ENCODE data around the gene RNF149.

The RNF149 gene

GRCh38 chr2:101308432-101309210 lies at the start of gene RNF149:
TSS of gene RNF149 (minus strand) at chr2:101308701. CDS start at chr2:101308588, 113 bp downstream.
- peak; percentile 97 for DNase-seq
- H3K4me1 Mint-ChIP-seq: peaks cover 42% of the 10 kb centered on the region
- H3K27ac Mint-ChIP-seq: peak within 1 kb of the TSS; percentile 32
- H3K36me3 Mint-ChIP-seq (ENCODE audit: low read depth): peaks cover 25% of the 10 kb centered on the region
- TF ChIP-seq CTCF (IDR thresholded peaks at IDR 0.05): no peak
- H3K4me3 Mint-ChIP-seq: peak within 1 kb of the TSS; percentile 89
- peaks cover 3% of the 10 kb centered on the region for H3K9me3 Mint-ChIP-seq
- H3K27me3 Mint-ChIP-seq (ENCODE audit: low read depth, poor library complexity): peaks cover 5% of the 10 kb centered on the region

DNA sequence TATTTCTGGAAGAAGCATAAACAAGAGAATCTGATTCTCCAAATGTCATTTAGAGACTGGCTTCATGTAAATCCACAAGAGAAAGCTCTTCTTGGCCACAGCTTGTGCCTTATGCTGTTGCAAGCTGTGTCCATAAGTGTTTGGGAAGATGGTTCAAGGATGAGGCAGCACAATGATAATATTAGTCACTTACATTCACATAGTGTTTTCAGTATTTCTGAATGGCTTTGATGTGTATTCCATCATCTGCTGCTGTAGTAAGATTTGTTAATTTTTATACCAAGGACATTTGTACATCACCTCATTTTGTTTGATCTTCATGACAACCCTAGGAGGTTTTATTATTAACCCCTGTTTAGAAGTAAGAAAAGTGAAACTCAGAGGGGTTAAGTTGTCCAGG lies 48.9 kb upstream of the RNF149 start:
- no peak for TF ChIP-seq CTCF (IDR thresholded peaks at IDR 0.05)
- Mint-ChIP-seq H3K27me3 (ENCODE audit: low read depth, poor library complexity) (no peaks in the 10 kb centered on the region), H3K36me3 (ENCODE audit: low read depth) (no peaks in the 10 kb centered on the region), H3K4me3 (no peak overlapping the region), H3K9me3 (no peaks in the 10 kb centered on the region), H3K4me1 (no peaks in the 10 kb centered on the region), H3K27ac (no peak overlapping the region)
- no peak for DNase-seq

GRCh38 chr2:101356521-101356920 lies 48.0 kb upstream of the RNF149 start:
- Mint-ChIP-seq H3K27ac (no peak overlapping the region), H3K9me3 (no peaks in the 10 kb centered on the region), H3K4me3 (no peak overlapping the region), H3K27me3 (ENCODE audit: low read depth, poor library complexity) (no peaks in the 10 kb centered on the region), H3K4me1 (no peaks in the 10 kb centered on the region), H3K36me3 (ENCODE audit: low read depth) (no peaks in the 10 kb centered on the region)
- no peak for DNase-seq
- TF ChIP-seq CTCF (IDR thresholded peaks at IDR 0.05): no peak

- H3K27me3 Mint-ChIP-seq (ENCODE audit: low read depth, poor library complexity): no peaks in the 10 kb centered on the region
- no peaks in the 10 kb centered on the region for H3K9me3 Mint-ChIP-seq
- DNase-seq: no peak
- H3K4me3 Mint-ChIP-seq: no peak overlapping the region
- H3K27ac Mint-ChIP-seq: no peak overlapping the region
- no peaks in the 10 kb centered on the region for H3K36me3 Mint-ChIP-seq (ENCODE audit: low read depth)
- TF ChIP-seq CTCF (IDR thresholded peaks at IDR 0.05): no peak
- no peaks in the 10 kb centered on the region for H3K4me1 Mint-ChIP-seq
These were observed 47.6 kb upstream of the RNF149 start for GRCh38 chr2:101356055-101356454.

DNA sequence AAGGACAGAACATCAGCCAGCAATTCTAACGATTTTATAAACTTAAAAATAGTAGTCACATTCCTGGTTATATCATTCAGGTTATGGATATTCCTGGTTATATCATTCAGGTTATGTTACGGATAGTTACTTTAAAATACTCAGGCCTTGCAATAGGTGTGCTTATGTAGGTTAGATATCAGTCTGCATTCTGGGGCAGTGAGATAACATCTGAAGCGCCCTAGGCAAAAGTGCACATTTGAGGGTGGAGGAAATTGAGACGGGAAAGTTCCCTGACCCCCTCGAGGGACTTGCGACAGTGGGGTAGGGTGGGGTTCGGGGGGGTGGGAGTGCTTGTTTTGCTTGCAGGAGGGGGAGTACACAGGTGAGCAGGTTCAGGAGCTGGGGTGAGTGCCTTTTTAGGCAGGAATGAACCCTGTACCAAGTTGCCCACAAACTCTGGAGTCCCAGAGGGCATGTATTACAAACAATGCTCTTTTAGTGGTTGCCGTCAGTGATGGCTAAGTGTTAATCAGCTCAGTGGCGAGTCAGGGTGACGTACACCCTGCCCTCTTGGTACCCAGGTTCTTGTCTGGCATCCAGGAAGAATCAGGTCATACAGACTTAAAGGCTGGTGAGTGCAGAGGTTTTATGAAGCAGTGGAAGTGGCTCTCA lies 47.0 kb upstream of the RNF149 start:
- no peaks in the 10 kb centered on the region for H3K9me3 Mint-ChIP-seq
- no peaks in the 10 kb centered on the region for H3K27me3 Mint-ChIP-seq (ENCODE audit: low read depth, poor library complexity)
- no peak for DNase-seq
- H3K4me1 Mint-ChIP-seq: no peaks in the 10 kb centered on the region
- H3K27ac Mint-ChIP-seq: no peak overlapping the region
- no peaks in the 10 kb centered on the region for H3K36me3 Mint-ChIP-seq (ENCODE audit: low read depth)
- H3K4me3 Mint-ChIP-seq: no peak overlapping the region
- no peak for TF ChIP-seq CTCF (IDR thresholded peaks at IDR 0.05)
